ENCODE data around the gene MINDY4. TPM values are rescaled to one million over a fixed set of nuclear protein-coding genes. Genes with fewer than 3 reads are reported as not detected.

MINDY4 gene
- total RNA-seq, 6 experiments from 2014 or later = 2.3 to 3.3 (median 2.6) TPM

DNA sequence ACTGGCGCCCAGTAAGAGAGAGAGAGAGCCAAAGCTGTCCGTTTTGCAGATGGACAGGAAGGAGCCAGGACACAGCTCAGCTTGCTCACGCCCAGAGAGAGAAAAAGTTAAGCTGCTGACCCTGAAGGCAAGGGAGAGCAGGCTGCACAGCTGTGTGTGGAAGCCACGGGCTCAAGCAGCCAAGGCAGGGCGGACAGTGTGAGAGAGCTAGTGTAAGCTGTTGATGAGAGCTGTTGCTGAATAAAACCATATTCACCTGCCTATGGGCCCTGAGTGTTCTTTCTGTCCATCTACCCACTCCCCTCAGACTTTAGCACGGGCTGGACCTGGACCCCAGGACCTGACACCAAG, 13.9 kb upstream of the MINDY4 start:
- DNase-seq = no peak
- no peak for TF ChIP-seq CTCF (IDR thresholded peaks at IDR 0.05)
- H3K4me3 Mint-ChIP-seq = no peak overlapping the region
- no peaks in the 10 kb centered on the region; the same call in 1 of the 2 replicates for H3K36me3 Mint-ChIP-seq (ENCODE audit: low read depth)
- H3K4me1 Mint-ChIP-seq (ENCODE audit: low read depth) = no peaks in the 10 kb centered on the region
- no peak overlapping the region for H3K27ac Mint-ChIP-seq
- H3K9me3 Mint-ChIP-seq = no peaks in the 10 kb centered on the region
- peaks cover 27% of the 10 kb centered on the region for H3K27me3 Mint-ChIP-seq (ENCODE audit: insufficient read depth)

GRCh38 chr7:30760514-30761213, 10.6 kb upstream of the MINDY4 start:
- no peaks in the 10 kb centered on the region for H3K36me3 Mint-ChIP-seq (ENCODE audit: low read depth)
- no peak for TF ChIP-seq CTCF (IDR thresholded peaks at IDR 0.05)
- no peak overlapping the region for H3K27ac Mint-ChIP-seq
- no peaks in the 10 kb centered on the region for H3K4me1 Mint-ChIP-seq (ENCODE audit: low read depth)
- no peak for DNase-seq
- H3K9me3 Mint-ChIP-seq = no peaks in the 10 kb centered on the region
- H3K4me3 Mint-ChIP-seq = no peak overlapping the region
- H3K27me3 Mint-ChIP-seq (ENCODE audit: insufficient read depth) = peaks cover 31% of the 10 kb centered on the region

GRCh38 chr7:30761214-30762156, 9.7 kb upstream of the MINDY4 start:
- TF ChIP-seq CTCF (IDR thresholded peaks at IDR 0.05) = no peak
- Mint-ChIP-seq H3K9me3 (no peaks in the 10 kb centered on the region), H3K36me3 (ENCODE audit: low read depth) (no peaks in the 10 kb centered on the region), H3K4me3 (no peak overlapping the region), H3K27ac (no peak overlapping the region), H3K4me1 (ENCODE audit: low read depth) (no peaks in the 10 kb centered on the region), H3K27me3 (ENCODE audit: insufficient read depth) (peaks cover 33% of the 10 kb centered on the region)
- no peak for DNase-seq

DNA sequence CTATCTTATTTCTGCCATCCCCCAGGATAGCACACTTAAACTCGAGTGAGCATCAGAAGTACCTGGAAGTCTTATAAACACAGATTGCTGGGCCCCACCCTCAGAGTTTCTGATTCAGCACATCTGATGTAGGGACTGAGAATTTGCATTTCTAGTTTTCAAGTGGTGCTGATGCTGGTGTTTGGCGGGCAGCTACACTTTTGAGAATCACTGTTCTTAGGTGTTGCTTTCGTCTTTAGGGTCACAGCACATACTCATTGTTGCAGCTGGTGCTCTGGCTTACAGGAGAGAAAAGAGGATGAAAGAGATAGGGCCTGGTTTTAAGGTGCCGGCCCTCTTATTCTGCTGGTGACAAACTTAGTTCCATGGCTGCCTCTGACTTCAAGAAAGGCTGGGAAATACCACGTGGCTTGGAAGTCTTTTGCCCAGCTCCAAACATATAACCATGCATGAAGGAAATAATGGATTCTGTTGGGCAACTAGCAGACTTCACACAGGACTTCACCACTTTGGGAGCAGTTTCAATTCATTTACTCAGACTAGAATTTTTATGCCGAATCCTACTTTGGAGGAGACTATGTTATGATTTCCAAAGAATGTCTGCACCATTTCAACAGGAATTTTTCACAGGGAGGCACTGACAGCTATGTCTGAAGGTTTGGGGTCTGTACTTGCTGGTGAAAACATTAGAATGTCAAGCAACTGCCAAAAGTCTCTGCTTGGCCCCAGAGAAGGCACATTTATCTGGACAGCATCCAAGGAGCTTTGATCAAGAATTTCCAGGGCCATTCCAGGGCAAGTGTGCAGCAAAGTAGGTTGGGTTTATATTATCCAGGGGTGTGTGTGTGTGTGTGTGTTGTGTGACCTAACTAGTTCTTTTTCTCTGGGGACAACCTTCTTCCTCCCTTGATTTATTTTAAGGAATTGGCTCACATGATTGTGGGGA, 6.9 kb upstream of the MINDY4 start:
- Mint-ChIP-seq H3K36me3 (ENCODE audit: low read depth) (no peaks in the 10 kb centered on the region), H3K4me1 (ENCODE audit: low read depth) (no peaks in the 10 kb centered on the region), H3K9me3 (no peaks in the 10 kb centered on the region), H3K27ac (no peak overlapping the region), H3K4me3 (no peak overlapping the region), H3K27me3 (ENCODE audit: insufficient read depth) (peaks cover 22% of the 10 kb centered on the region)
- no peak for DNase-seq
- TF ChIP-seq CTCF (IDR thresholded peaks at IDR 0.05) = no peak

DNA sequence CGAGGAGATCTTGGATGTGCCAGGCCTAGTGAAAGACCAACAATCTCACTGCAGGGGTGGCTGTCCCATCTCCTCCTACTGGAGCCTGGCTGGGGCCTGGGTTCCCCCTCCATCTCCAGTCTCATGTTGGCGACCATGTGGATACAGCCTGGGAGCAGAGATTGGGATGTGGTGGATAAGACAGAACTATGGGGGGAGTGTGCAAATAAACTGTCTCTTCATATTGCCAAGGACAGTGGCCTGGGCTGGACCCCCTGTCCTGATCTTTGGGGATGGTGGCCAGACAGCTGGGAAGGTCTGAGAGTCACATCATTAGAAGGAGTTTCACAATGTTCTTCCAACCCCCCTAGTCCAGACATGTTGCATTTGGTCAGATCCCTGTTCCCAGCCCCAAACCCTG, 5.8 kb upstream of the MINDY4 start:
- Mint-ChIP-seq H3K36me3 (ENCODE audit: low read depth) (no peaks in the 10 kb centered on the region), H3K27ac (no peak overlapping the region), H3K27me3 (ENCODE audit: insufficient read depth) (peaks cover 18% of the 10 kb centered on the region), H3K9me3 (no peaks in the 10 kb centered on the region), H3K4me1 (ENCODE audit: low read depth) (no peaks in the 10 kb centered on the region), H3K4me3 (no peak overlapping the region)
- no peak for TF ChIP-seq CTCF (IDR thresholded peaks at IDR 0.05)
- no peak for DNase-seq

All from HFFc6 (cell line).